GM10847 (cell line): Measurements from ENCODE around the gene FKBP15.

Experiments
- POLR2A ChIP-seq: IDR thresholded peaks from 2 replicates; pipeline ENCODE4 v1.6.1; 2011; ENCODE audit not compliant: insufficient read length; ENCODE audit errors: extremely low read depth

The FKBP15 gene

DNA sequence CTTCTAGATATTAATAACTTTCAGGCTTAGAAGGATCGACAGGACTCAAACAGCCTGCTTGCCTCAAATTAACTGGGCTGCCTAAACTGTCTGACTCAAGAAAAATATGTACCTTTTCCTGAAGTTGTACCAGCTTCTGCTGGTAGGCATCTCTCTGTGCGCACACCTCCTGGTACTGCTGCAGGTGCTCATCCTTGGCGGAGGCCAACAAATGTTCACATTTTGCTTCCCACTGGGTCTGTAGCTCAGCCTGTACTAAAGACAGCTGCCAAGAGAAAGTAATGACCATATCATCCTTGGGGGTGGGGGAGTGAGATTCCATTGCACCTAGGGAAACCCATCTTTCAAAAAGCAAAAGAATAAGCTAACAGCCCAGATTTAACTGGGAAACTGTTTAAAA, 47.7 kb downstream of the FKBP15 start:
- no peak for TF ChIP-seq POLR2A

DNA sequence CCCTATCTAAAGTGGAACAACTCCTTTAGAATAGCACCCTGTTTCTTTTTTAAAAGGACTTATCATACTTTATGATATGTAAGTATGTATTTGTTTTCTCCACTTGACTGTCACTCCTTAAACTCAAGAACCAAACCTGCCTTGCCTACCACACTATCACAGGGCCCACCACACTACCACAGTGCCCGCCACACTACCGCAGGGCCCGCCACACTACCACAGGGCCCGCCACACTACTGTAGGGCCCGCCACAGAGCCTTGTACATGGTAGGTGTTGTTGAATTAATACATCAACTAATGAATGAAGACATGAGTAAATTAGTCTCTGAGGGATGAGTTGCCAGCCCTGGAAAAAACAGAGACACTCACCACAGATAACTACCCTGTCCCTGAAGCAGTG, 52.3 kb downstream of the FKBP15 start:
- TF ChIP-seq POLR2A, result no peak

DNA sequence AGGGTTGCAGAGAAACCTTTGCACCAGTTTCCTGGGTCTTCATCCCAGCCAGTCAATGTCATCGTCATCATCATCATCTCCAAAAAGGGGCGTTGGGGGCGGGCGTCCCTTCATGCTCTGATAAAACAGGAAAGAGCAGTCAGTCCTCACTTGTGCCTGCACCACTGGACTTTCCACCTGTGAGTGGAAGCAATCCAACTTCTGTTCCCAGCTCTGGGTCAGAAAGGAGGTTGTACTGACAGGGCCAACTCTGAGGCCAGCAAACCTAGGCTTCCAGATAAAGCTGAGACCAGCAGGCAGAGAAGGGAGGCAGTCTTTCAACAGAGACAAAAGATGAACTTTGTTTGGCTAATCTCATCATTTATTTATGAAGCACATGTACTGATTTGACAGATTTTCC, 55.0 kb downstream of the FKBP15 start:
- no peak for TF ChIP-seq POLR2A

DNA sequence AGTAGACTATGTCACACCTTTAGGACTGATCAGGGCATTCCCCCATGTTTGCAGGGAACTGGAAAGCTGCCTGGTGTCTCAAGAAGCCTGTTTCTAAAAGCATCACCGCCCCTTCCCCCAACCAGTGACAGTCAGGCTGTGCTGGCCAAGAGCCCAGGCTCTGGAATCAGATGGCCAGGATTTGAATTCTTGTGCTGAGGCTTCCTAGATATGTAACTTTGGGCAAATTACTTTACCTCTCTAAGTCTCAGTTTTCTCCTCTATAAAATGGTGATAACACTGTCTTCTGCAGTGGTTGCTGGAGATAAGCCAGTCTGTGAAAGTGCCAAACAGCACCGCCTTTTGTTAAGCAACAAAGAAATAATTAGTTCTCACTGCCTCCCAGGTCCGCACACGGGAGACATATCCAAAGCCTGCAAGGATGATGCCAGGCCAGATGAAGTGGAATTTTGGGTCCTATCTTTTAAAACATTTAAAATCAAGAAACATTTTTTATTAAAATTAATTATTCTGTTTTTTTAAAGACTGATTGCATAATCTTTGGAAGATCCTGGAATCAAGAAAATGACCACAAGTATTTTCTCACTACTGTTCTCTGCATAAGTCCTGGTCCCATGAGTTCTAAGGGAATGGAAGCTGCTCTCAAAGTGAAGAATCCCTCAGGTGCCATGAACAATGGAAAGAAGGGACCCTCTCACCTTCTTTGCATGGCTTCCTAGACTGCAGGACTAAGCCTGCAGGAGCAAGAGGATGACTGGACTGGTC, 56.4 kb downstream of the FKBP15 start:
- no peak for TF ChIP-seq POLR2A

DNA sequence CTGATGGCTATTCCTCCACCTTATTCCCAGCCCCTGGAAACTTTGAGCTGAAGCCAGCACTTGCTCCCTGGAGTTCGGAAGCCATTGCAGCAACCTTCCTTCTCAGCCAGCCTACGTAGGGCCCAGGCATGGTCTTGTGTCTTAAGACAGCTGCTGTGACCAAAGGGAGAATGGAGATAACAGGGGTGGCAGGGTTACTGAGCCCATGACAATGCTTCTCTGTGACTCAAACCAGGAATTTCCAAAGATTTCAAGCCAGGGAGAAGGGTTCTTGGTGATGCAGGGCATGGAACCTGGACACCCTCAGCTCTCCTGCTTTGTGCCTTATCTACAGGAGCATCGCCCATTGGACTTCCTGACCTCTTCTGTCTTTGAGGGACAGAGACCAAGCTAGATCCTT, 58.1 kb downstream of the FKBP15 start:
- TF ChIP-seq POLR2A, result no peak

DNA sequence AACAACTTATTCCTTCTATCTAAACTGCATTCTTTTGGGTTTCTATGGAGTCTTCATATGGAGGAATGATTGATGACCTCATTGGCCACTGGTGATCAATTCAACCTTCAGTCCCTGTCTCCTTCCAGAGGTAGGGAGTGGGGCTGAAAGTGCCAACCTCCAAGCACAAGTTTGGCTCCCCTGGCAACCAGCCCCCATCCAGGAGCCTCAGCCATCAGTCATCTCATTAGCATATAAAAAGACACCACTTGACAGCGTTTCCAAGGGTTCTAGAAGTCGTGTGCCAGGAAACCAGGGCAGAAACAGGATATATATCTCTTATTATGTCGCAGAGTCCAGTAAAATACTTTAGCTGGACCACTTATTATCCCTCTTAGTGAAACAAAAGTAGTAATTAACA, 60.5 kb downstream of the FKBP15 start:
- no peak for TF ChIP-seq POLR2A

DNA sequence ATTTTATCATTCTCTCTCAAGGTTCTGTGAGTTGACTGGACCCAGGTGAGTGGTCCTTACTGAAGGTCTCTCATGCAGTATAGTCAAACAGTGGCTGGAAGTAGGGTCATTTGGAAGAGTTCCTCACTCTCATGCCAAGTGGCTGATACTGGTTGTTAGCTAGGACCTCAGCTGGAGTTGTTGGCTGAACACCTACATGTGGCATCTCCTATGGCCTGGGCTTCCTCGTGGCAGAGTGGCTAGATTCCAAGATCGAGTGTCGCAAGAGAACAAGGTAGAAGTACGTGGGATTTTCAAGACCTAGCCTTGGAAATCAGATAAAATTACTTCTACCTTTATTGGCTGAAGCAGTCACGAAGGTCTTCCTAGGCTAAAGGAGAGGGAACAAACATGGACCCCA, 62.6 kb downstream of the FKBP15 start:
- no peak for TF ChIP-seq POLR2A

DNA sequence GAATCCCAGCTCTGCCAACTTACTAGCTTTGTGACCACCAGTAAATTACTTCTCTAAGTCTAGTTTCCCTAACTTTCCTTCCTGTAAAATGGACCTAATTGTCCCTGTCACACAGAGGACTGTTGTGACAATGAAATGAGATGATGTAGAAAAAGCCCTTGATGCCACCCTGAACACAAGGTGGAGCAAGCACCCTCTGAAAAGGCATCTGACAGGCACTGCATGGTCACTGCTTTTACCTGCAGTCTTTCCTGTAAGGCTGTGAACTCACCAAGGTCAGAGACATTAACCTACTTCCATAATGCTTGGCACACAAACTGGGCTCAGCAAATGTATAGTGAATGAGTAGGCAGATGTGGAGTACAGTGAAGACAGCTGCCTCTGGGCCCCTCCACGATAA, 64.2 kb downstream of the FKBP15 start:
- no peak for TF ChIP-seq POLR2A

DNA sequence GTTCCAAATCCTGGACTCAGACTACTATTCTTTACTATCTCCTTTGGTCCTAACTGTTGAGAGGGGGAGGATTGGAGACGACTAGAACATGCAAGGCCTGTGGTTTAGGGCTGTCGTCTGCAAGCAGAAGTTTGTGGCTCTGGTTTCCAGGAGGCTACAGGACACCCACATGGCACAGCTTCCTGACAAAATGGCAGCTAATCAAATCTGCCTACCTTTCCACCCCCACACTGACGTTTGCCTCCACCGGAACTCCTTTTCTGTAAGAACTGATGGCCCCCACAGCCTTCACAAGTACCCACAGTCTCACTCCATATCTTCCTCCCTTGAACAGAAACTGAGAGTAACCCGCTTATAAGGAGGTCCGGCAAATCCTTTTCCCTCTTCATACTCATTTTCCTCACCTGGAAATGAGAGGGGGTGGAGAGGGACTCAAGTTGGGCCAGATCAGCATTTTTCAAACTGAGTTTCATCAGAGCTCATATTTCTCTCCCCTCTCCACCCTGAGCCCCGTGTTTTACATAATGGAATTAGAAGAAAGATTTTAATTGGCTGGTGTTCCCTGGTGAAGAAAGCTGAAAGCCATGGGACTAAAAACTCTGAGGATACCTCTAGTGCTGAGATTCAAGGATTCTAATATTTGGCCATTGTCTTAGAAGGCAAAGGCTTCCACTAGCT, 65.0 kb downstream of the FKBP15 start:
- TF ChIP-seq POLR2A, result no peak

DNA sequence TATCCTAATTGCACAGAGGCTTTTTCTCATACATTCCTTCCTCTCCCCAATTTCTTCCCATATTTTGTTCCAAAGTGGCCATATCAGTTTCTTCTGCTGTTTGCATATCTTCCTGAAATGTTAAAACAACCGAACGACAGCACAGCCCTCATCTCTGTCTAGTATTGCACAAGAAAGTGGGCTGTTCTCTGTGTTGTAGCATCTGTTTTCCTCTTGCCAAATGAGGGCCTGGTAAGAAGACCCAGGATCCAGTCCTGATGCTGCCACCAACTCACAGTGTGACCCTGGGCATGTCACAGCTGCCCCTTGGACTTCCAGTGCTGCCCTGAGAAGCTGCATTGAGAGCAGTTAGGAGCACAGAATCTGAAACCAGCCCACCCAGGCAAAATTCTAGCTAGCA, 66.1 kb downstream of the FKBP15 start:
- no peak for TF ChIP-seq POLR2A

DNA sequence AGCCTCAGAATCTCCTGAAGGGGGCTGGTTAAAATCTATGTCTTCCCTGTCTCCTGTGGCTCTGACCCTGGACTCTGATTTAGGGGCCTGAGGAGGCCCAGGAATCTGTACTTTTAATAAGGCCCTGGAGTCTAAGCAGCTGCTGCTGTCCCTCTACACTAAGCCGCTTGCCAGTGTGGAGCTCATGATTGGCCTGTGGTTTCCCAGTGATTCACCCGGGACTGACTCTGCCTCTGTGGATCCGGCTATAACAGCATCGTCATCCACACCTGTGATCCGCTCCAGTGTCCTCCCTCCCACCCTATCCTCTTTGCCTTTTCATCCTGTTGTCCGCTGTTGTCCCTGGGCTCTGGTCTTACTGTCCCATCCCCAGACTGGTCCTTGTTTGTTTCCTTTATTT, 66.6 kb downstream of the FKBP15 start:
- no peak for TF ChIP-seq POLR2A

DNA sequence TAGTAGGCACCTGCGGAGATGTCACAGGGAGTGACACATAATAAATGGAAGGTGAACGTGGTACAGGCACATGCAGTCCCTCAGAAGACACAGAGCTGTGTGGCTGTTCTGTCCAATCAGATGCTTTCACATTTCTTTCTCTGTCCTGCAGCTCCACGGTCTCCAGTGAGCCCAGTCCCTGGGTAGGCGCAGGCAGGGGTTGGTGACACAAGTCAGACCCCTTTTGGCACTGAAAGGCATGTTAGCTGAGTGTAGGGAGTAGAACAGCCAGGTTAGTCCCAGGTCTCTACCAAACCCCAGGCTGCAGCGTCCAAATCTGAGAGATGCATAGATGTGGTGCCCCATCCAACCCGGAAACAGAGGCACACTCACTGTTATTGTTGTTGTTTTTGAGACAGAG, 67.5 kb downstream of the FKBP15 start:
- no peak for TF ChIP-seq POLR2A

DNA sequence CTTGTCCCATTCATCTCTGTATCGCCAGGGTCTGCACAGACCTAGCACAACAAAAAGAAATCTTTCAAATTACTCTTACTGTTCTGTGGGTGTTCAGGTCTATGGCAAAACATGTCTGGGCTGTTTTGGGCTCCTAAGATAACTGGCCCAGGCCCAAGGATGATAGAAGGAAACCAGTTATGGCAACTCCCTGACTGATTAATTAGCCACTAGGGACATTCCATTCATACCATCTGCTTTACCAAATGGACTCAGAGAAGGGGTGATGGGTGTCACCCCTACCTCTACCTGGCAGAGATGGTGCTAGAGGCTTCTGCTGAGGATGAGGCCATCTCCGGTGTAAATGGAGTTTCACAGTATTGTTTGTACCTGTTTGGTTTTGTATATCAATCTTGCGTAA, 68.4 kb downstream of the FKBP15 start:
- no peak for TF ChIP-seq POLR2A

DNA sequence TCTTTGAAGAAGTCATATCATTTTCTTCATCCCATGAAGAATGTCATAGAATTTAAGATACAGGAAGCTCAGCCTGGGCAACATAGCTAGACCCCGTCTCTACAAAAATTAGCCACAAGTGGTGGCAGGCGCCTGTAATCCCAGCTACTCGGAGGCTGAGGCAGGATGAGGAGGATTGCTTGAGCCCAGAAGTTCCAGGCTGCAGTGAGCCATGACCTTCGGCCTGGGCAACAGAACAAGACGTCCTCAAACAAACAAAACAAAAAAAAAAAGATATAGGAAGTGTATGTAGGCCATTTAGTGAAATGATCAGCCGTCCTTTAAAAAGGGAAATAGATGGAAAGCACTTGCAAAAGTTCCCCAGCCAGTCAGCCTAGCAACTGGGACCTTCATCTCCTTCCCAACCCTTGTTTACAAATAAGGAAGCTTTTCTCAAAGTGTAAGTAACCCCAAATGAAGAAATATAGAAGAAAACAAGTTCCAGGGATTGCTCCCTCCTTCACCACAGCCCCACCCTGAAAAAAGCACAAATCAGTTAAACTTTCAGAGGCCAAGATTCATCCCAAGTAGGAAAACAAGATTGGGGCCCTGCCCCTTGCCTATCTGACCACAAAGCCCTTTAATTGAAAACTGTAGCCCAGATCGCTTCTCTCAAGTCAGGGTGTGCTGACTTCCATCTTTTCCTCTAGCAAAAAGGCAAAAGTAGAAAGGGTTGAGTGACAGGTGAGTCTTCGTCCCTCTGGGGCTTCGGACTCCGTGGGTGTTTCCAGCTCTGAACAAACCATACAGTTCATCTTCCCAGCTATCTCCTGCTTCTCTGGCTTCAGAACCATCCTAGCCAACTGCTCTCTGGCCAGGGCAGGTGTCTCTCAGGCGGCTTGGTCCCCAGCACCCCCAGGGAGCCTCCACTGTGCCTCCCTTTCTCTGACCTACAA, 69.1 kb downstream of the FKBP15 start:
- no peak for TF ChIP-seq POLR2A

DNA sequence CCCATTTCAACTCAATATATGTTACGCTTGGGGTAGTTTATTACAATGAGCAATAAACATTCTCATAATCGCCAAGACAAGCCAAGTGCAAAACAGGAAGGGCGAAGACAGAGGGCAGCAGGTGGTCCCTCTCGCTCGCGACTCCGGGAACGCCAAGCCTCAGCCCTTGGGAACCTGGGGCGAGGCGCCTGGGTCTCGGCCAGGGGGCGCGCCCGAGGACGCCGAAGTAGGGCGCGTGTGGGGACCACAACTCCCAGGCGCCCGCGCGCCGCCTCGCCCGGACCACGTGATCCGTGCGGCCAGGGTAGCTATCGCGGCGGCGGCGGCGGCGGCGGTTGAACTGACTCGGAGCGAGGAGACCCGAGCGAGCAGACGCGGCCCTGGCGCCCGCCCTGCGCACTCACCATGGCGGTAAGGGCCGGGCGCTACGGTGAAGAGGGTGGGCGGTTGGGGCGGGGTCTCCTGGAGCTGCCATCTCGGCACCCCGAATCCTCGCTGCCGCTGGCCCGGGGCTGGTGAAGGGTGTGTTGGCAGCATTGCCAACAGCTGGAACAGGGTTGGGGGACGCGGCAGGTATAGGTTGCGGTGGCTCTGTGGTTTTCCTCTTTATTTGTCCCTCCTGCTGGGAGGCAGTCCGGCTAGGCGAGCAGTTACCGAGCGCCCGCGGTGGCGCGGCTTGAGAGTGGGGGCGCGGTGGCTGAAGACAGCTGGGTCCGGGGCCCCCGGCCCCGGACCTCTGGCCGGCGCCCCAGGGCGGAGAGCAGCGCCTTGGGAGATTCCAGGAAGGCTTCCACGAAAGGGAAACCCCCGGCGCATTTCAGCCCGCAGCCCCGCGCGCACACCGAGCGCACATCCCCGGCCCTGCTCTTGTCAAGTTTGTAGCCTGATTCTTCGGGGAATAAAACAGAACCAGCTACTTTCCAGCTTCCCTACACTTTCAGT, 70.1 kb downstream of the FKBP15 start, which contains the start of gene SLC31A2:
Gene SLC31A2, plus strand, starts transcription at position 338 of the 942 bp plus-strand sequence. Its CDS starts 68 bp downstream, at position 406.
- TF ChIP-seq POLR2A, result peak; percentile 29
